Gastrocnemius medialis (tissue), 4 donors: ENCODE data around the gene APOC3.

Experiments used
- CTCF ChIP-seq, 5 experiments: fragments of 450-650 bp in 3 of 5; fragments of 200-600 bp in 2 of 5; sonication (generic) in 2 of 5; IDR thresholded peaks in 4 of 5; conservative IDR thresholded peaks in 1 of 5; 1 replicate in 4 of 5; 2 replicates in 1 of 5; pipeline ENCODE4 v1.5.1; 2016 to 2019; ENCODE audit warnings: antibody characterized with exemption in 5 of 5, mild to moderate bottlenecking in 3 of 5, moderate library complexity in 3 of 5
- POLR2A ChIP-seq, 2 donors: fragments of 450-650 bp; IDR thresholded peaks; one replicate each; pipeline ENCODE4 v1.6.1; 2017; ENCODE audit warnings: antibody characterized with exemption in 2 of 2, mild to moderate bottlenecking in 2 of 2, moderate library complexity in 2 of 2

GRCh38 chr11:116867619-116868018 is 37.9 kb downstream of the APOC3 start:
- no peak for TF ChIP-seq CTCF (IDR thresholded peaks at IDR 0.05 in 4 of 5, conservative IDR thresholded peaks at IDR 0.05 in 1 of 5)
- no peak for TF ChIP-seq POLR2A (IDR thresholded peaks at IDR 0.05)
